Neural progenitor cell (in vitro differentiated cells): ENCODE results near the gene PM20D1. TPM values are rescaled to one million over a fixed set of nuclear protein-coding genes. Genes with fewer than 3 reads are reported as not detected.
"Not testable (repeated sequence)": the region's sequence is repeated elsewhere in the genome, so short reads cannot be mapped to it uniquely, and the experiment has no call there.

ENCODE experiments used
- DNase-seq: peaks from one replicate; pipeline ENCODE4 v3.0.0-alpha.2; 2016; ENCODE audit warnings: low spot score
- H2AFZ ChIP-seq: fragments of 200-600 bp; sonication (generic); replicated peaks from 2 replicates; pipeline ENCODE4 v1.6.1; 2016; ENCODE audit warnings: antibody characterized with exemption
- H3F3A ChIP-seq: fragments of 200-600 bp; sonication (generic); 2 replicates; pipeline ENCODE4 v1.6.1; 2016; ENCODE audit warnings: antibody characterized with exemption, low read depth
- H3K27ac ChIP-seq: fragments of 200-600 bp; sonication (generic); 2 replicates; pipeline ENCODE4 v1.5.1; 2016; ENCODE audit warnings: mild to moderate bottlenecking
- H3K27me3 ChIP-seq: fragments of 200-600 bp; sonication (generic); 2 replicates; pipeline ENCODE4 v1.6.1; 2016; ENCODE audit warnings: mild to moderate bottlenecking, moderate library complexity
- H3K36me3 ChIP-seq: fragments of 200-600 bp; sonication (generic); 2 replicates; pipeline ENCODE4 v1.5.1; 2016
- H3K4me1 ChIP-seq: fragments of 200-600 bp; sonication (generic); 2 replicates; pipeline ENCODE4 v1.6.1; 2016; ENCODE audit warnings: mixed run types
- H3K4me2 ChIP-seq: fragments of 200-600 bp; sonication (generic); 2 replicates; pipeline ENCODE4 v1.6.1; 2016
- H3K4me3 ChIP-seq: fragments of 200-600 bp; sonication (generic); 2 replicates; pipeline ENCODE4 v1.5.1; 2016
- H3K79me2 ChIP-seq: fragments of 200-600 bp; sonication (generic); 2 replicates; pipeline ENCODE4 v1.6.1; 2016; ENCODE audit warnings: low read depth
- H3K9ac ChIP-seq: fragments of 200-600 bp; sonication (generic); 2 replicates; pipeline ENCODE4 v1.6.1; 2016
- H3K9me3 ChIP-seq: fragments of 200-600 bp; sonication (generic); 2 replicates; pipeline ENCODE4 v1.5.1; 2016; ENCODE audit warnings: low read depth
- H4K20me1 ChIP-seq: fragments of 200-600 bp; sonication (generic); 2 replicates; pipeline ENCODE4 v1.6.1; 2016; ENCODE audit warnings: low read depth
- H3K27ac Mint-ChIP-seq: 3 replicates; pipeline ENCODE4 v1.8.0; 2021; ENCODE audit warnings: mixed read lengths
- H3K27me3 Mint-ChIP-seq: 2 replicates; pipeline ENCODE4 v1.8.0; 2022; ENCODE audit warnings: low read depth, mild to moderate bottlenecking, inconsistent platforms, moderate library complexity, mixed read lengths; ENCODE audit not compliant: insufficient read depth
- H3K36me3 Mint-ChIP-seq: 3 replicates; pipeline ENCODE4 v1.8.0; 2021; ENCODE audit warnings: mixed read lengths
- H3K4me1 Mint-ChIP-seq: 3 replicates; pipeline ENCODE4 v1.8.0; 2021; ENCODE audit warnings: mixed read lengths
- H3K4me3 Mint-ChIP-seq: 3 replicates; pipeline ENCODE4 v1.8.0; 2021; ENCODE audit warnings: mild to moderate bottlenecking, moderate library complexity, mixed read lengths
- H3K9me3 Mint-ChIP-seq: 3 replicates; pipeline ENCODE4 v1.8.0; 2020; ENCODE audit warnings: mixed read lengths
- EZH2 ChIP-seq: fragments of 200-600 bp; sonication (generic); IDR thresholded peaks from 2 replicates; pipeline ENCODE4 v1.6.1; 2017; ENCODE audit warnings: antibody characterized with exemption, mild to moderate bottlenecking, moderate library complexity
- EZH2phosphoT487 ChIP-seq: fragments of 200-600 bp; sonication (generic); IDR thresholded peaks from 2 replicates; pipeline ENCODE4 v1.6.1; 2017; ENCODE audit warnings: antibody characterized with exemption
- total RNA-seq: library from RNA; depleted of rRNA; stranded (reverse); fragments of >200 nt; gene quantifications from 2 replicates; pipeline ENCODE4 v1.2.3, GENCODE V29; 2015; ENCODE audit warnings: low replicate concordance
- TF ChIP-seq, protein P1 (sequence below): fragments of 200-600 bp; sonication (generic); IDR thresholded peaks from 2 replicates; pipeline ENCODE4 v1.5.1; 2017; ENCODE audit warnings: antibody characterized with exemption, mild to moderate bottlenecking

PM20D1 gene
- total RNA-seq, 1 donor from 2014 or later, result not detected

- Histone ChIP-seq H3K4me2 (peak overlapping the region; percentile 43), H3K79me2 (peaks cover 8% of the 10 kb centered on the region), H3K4me1 (peaks cover 25% of the 10 kb centered on the region), H3K9me3 (no peaks in the 10 kb centered on the region), H3K9ac (no peak overlapping the region), H3F3A (peaks cover 15% of the 10 kb centered on the region), H3K36me3 (no peaks in the 10 kb centered on the region), H4K20me1 (peaks cover 15% of the 10 kb centered on the region), H3K4me3 (no peak overlapping the region), H2AFZ (no peak overlapping the region), H3K27ac (no peak overlapping the region), H3K27me3 (no peaks in the 10 kb centered on the region)
- Mint-ChIP-seq H3K36me3 (peaks cover 8% of the 10 kb centered on the region), H3K27me3 (no peaks in the 10 kb centered on the region), H3K27ac (peak overlapping the region; percentile 92), H3K9me3 (peaks cover 13% of the 10 kb centered on the region), H3K4me3 (no peak overlapping the region), H3K4me1 (peaks cover 26% of the 10 kb centered on the region)
- TF ChIP-seq EZH2 (no peak), EZH2phosphoT487 (no peak)
- TF ChIP-seq, protein P1, sequence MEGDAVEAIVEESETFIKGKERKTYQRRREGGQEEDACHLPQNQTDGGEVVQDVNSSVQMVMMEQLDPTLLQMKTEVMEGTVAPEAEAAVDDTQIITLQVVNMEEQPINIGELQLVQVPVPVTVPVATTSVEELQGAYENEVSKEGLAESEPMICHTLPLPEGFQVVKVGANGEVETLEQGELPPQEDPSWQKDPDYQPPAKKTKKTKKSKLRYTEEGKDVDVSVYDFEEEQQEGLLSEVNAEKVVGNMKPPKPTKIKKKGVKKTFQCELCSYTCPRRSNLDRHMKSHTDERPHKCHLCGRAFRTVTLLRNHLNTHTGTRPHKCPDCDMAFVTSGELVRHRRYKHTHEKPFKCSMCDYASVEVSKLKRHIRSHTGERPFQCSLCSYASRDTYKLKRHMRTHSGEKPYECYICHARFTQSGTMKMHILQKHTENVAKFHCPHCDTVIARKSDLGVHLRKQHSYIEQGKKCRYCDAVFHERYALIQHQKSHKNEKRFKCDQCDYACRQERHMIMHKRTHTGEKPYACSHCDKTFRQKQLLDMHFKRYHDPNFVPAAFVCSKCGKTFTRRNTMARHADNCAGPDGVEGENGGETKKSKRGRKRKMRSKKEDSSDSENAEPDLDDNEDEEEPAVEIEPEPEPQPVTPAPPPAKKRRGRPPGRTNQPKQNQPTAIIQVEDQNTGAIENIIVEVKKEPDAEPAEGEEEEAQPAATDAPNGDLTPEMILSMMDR, result no peak
- peak; percentile 23 for DNase-seq
These were observed 22.9 kb downstream of the PM20D1 start for GRCh38 chr1:205826995-205827394.

DNA sequence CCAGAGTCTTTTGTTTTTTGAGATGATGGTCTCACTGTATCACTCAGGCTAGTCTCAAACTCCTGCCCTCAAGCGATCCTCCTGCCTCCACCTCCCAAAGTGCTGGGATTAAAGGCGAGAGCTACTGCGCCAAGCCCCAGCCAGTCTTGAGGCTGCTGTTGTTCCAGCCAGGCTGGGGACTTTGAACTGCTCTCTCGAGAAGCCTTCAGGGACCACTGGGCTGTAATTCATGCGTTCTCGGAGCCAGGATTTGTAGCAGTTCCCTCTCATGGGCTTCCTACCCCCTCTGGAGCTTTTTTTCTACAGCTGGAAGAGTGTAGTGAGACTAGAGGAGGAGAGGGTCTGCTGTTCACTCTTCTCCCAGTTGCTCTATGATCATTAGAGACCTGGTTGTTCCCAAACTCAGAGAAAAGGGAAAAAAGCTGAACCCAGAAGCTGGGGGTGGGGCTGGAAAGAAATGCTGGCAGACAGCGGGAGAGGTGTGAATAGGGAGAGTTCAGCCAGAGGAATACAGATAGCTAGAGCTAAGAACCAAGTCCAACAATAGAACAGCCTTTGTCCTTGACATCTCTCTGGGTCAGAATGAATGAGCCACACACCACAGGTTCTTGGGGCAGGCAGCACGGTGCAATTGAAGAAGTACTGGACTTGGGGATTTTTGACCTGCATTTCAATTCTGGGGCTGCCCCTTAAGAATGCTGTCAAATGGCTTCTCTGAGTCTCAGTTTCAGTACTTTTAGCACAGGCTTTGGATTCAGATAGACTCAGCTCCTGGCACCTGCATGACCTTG lies 23.7 kb downstream of the PM20D1 start:
- Histone ChIP-seq H3K27me3 (no peaks in the 10 kb centered on the region), H3K4me2 (peak overlapping the region; percentile 43), H3K4me3 (no peak overlapping the region), H3K9me3 (no peaks in the 10 kb centered on the region), H3K4me1 (peaks cover 25% of the 10 kb centered on the region), H3K36me3 (no peaks in the 10 kb centered on the region), H4K20me1 (peaks cover 15% of the 10 kb centered on the region), H3K27ac (no peak overlapping the region), H3K9ac (no peak overlapping the region), H3K79me2 (peaks cover 8% of the 10 kb centered on the region), H3F3A (peaks cover 15% of the 10 kb centered on the region), H2AFZ (no peak overlapping the region)
- DNase-seq, result peak; percentile 11
- peaks cover 8% of the 10 kb centered on the region for H3K36me3 Mint-ChIP-seq
- peaks cover 13% of the 10 kb centered on the region for H3K9me3 Mint-ChIP-seq
- no peak overlapping the region for H3K4me3 Mint-ChIP-seq
- TF ChIP-seq, protein P1, result no peak
- TF ChIP-seq EZH2phosphoT487, result no peak
- no peak for TF ChIP-seq EZH2
- H3K27me3 Mint-ChIP-seq, result no peaks in the 10 kb centered on the region
- H3K27ac Mint-ChIP-seq, result peak overlapping the region; percentile 92
- peaks cover 26% of the 10 kb centered on the region for H3K4me1 Mint-ChIP-seq

- Mint-ChIP-seq H3K9me3 (peaks cover 9% of the 10 kb centered on the region), H3K27ac (no peak overlapping the region), H3K36me3 (peaks cover 5% of the 10 kb centered on the region), H3K4me3 (no peak overlapping the region), H3K4me1 (peaks cover 26% of the 10 kb centered on the region), H3K27me3 (no peaks in the 10 kb centered on the region)
- Histone ChIP-seq H3K9ac (no peak overlapping the region), H3F3A (peaks cover 15% of the 10 kb centered on the region), H3K27ac (no peak overlapping the region), H2AFZ (no peak overlapping the region), H3K4me2 (no peak overlapping the region), H3K79me2 (peaks cover 8% of the 10 kb centered on the region), H3K4me1 (peaks cover 25% of the 10 kb centered on the region), H3K36me3 (no peaks in the 10 kb centered on the region), H3K4me3 (no peak overlapping the region), H3K27me3 (no peaks in the 10 kb centered on the region), H3K9me3 (no peaks in the 10 kb centered on the region), H4K20me1 (peaks cover 15% of the 10 kb centered on the region)
- DNase-seq, result no peak
- TF ChIP-seq, protein P1, result no peak
- no peak for TF ChIP-seq EZH2phosphoT487
- no peak for TF ChIP-seq EZH2
These were observed 25.8 kb downstream of the PM20D1 start for GRCh38 chr1:205824180-205824579.

DNA sequence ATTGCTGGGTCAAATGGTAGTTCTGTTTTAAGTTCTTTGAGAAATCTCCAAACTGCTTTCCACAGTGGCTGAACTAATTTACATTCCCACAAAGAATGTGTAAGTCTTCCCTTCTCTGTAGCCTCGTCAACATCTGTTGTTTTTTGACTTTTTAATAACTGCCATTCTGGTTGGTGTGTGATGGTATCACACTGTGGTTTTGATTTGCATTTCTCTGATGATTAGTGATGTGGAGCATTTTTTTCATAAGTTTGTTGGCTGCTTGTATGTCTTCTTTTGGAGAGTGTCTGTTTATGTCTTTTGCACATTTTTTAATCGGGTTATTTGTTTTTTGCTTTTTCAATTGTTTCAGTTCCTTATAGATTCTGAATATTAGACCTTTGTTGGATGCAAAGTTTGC lies 26.7 kb downstream of the PM20D1 start:
- H3K27ac ChIP-seq, result not testable (repeated sequence)

More for the DNA sequence above, 26.7 kb downstream of the PM20D1 start:
- not testable (repeated sequence) for H3K9me3 Mint-ChIP-seq, H3K9me3 ChIP-seq, H3K36me3 Mint-ChIP-seq, H2AFZ ChIP-seq, H3K4me3 Mint-ChIP-seq, H3K27me3 Mint-ChIP-seq, H3K4me2 ChIP-seq, DNase-seq, H3K36me3 ChIP-seq, H3K9ac ChIP-seq, H3K27me3 ChIP-seq, H3K4me3 ChIP-seq, H3K79me2 ChIP-seq, H3K27ac Mint-ChIP-seq
- peaks cover 26% of the 10 kb centered on the region for H3K4me1 Mint-ChIP-seq
- Histone ChIP-seq H4K20me1 (peaks cover 15% of the 10 kb centered on the region), H3F3A (peaks cover 15% of the 10 kb centered on the region), H3K4me1 (peaks cover 25% of the 10 kb centered on the region)
